Kidney capillary endothelial cell (primary cell): Measurements from ENCODE around the gene EPHA3.

Source experiments
- DNase-seq: peaks from one replicate; pipeline ENCODE4 v3.0.0-alpha.2; 2018; ENCODE audit warnings: low spot score

Gene EPHA3

DNA sequence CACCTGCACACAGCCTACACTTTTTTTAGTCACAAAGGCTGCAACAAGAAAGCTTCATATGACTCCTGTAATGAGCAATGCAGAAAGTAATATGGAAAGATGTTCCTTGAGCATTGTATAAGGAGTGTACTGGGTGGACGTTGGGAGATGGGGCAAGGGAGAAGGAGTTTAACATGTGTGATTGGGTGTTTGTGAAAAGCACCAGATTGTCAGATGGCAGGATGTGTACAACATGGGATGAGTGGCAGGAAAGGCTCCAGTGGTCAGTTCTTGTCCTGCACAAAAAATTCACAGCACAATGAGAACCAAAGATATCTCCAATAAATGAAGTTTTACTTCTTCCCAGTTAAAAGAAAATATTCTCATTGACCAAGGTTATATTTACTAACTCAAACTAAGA lies 255.1 kb downstream of the EPHA3 start:
- no peak for DNase-seq

DNA sequence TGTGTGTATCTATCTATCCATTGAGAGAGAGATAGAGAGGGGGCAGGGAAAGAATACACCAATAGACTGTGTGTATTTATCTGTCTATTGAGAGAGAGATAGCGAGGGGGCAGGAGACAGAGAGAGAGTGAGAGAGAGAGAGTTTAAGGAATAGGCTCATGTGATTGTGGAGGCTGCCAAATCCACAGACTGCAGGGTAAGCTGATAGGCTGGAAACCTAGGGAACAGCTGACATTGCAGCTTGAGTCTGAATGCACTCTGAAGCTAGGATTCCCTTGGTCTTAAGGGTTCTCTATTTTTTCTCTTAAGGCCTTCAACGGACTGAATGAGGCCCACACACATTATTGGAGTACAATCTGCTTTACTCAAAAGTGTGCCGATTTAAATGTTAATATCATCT lies 255.8 kb downstream of the EPHA3 start:
- DNase-seq, result no peak

GRCh38 chr3:89364314-89364713 lies 256.9 kb downstream of the EPHA3 start:
- DNase-seq, result no peak

- DNase-seq, result no peak
Measured at GRCh38 chr3:89367166-89367565, 259.7 kb downstream of the EPHA3 start.

DNA sequence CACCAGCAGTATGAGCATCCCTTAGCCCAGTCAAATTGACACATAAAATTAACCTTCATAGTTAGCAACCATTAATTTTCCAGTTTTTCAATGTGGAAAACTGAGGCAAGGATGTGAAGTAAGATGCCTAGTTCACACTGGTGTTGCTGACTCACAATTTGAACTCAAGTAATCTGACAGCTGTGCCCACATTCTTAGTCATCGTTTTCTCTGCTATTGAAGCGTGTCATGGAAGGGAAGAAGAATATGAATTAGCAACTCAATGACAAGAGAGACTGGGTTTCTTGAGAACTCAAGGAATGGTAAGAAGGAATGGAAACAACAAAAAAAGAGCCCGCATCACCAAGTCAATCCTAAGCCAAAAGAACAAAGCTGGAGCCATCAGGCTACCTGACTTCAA lies 261.4 kb downstream of the EPHA3 start:
- DNase-seq, result no peak

GRCh38 chr3:89372456-89372855 lies 265.0 kb downstream of the EPHA3 start:
- DNase-seq, result no peak

DNA sequence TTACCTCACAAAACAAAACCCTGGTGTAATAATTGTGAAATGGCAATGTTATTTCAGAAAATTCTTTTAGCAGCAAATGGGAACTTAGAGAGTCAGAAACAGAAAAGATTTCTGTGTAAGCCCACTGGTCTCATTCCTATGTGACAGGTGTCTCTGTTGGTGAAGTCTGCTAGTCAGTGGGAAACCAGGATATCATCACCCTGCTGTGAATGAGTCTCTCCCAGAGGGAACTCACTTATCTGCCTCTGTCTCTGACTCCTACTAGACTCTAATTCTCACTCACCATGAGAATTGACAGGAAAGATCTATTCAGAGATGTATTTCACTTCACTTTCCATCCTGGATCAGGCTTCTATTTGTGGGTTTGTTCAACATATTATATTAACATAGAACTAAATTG lies 266.0 kb downstream of the EPHA3 start:
- no peak for DNase-seq

GRCh38 chr3:89375451-89375850 lies 268.0 kb downstream of the EPHA3 start:
- no peak for DNase-seq

DNA sequence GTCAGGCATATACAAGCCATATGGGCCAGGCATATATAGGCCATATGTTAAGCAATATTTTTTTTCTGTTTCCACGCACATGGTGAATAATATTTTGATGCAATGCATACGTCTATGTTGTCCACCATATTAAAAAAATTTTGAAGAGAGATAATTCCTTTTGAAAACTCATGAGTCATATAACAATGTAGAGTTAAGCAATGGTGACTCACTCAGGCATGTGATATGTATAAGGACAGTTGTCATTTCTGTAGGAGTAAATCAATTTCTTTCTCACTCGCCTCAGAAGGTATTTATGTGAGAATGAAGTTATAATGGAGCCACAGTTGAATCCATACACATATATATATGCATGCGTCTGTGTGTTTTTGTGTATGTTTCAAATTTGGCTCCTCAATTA lies 272.6 kb downstream of the EPHA3 start:
- DNase-seq, result peak; percentile 38

GRCh38 chr3:89392991-89393390 lies 285.6 kb downstream of the EPHA3 start:
- DNase-seq, result no peak

DNA sequence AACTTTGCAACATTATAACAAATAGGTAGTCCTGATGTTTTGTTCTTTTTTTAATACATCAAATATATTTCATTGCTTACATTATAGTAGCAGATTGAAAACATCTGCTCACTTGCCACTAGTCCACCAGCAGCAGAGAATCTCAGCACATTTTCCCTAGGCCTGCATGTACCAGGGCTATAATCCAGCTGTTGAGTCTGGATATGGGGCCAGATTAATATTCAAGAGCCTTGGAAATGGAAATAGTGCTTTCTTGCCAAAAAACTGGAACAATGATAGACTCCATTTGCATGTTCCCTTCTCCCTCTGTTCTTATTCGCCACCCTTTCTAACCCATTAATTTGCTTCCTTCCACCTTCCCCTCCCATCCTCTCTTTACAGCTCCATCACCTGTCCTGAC lies 288.0 kb downstream of the EPHA3 start:
- no peak for DNase-seq

DNA sequence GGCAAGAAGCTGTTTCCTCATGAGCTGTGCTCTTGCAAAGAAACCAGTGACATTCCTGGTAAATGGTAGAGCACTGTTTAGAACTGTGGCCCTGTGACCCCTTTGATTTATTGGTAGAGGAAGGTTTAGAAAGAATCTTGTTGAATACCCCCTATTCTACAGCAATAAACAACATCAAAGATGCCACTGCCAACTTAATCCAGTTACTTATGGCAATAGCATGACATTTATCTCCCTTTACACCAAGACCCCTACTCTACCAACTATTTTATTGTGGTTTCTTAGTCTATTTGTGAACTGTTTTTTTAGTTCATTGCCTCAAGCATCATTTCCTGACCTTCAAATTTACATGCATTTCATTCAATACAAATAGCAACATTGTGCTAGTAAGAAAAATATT lies 288.6 kb downstream of the EPHA3 start:
- no peak for DNase-seq

DNA sequence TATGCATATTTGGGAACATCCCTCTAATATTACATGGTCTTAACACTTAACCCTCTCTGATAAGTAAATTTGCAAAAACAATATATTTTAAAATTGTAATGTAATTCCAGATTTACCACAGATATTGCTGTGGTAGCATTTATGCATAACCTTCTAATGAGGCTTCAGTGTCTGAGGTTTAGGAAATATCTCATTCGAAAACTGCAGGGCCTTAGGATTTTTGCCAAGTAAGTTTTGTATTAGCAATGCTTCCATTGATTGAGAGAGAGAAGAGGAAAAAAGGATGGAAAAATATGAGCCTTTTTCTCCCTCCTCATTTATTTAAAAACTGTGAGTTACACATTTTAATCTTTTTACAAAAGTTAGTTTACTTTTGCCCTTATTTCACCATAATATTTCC lies 294.6 kb downstream of the EPHA3 start:
- DNase-seq, result no peak

DNA sequence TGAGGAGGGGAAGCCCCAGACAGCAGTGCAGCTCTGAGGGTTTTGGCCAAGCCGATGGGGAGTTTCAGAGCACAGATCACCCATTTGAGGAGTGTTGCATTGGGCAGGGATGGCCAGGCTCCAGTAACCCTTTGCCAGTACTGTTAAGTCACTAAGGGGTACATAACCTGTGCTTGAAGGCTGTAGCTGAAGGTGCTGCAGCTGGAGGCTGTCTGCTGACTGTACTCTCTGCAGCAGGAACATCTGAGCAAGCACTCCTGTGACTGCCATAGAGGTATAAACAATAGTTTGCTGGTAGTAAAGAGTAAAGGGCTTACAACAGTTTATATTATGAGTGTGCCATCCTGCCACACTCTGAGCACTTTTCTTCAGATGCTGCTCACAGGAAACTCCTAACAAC lies 297.8 kb downstream of the EPHA3 start:
- DNase-seq, result no peak

- DNase-seq, result no peak
Measured at GRCh38 chr3:89405593-89405992, 298.2 kb downstream of the EPHA3 start.

GRCh38 chr3:89411201-89411600 lies 303.8 kb downstream of the EPHA3 start:
- no peak for DNase-seq

- no peak for DNase-seq
Measured at GRCh38 chr3:89414270-89414669, 306.8 kb downstream of the EPHA3 start.

DNA sequence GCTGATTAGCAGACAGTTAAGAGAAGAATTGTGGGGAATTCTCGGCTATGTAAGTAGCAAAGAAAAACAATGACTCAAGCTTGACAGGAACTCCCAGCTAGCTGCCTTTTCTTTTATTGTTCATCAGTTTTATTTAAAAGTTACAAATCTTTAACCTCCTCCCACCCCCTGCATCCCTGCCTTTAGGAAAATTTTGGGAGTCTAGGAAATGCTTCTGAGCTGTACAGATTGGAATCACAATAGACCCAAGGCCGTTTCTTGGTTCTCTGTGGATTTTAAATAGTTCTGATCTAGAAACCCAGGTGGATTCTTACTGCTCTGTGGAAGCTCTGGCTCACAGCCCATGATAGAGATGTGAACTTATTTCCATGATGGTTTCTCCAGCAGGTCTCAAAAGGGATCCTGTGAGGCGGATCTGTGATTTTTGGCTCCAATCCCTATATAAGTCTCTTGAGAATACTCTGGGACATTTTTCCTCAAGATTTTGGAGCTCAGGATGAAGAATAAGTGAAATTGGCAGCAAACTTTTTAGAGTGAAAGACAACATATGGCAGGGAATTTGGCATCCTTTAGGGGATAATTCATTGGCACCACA lies 312.3 kb downstream of the EPHA3 start:
- DNase-seq, result peak; percentile 26

DNA sequence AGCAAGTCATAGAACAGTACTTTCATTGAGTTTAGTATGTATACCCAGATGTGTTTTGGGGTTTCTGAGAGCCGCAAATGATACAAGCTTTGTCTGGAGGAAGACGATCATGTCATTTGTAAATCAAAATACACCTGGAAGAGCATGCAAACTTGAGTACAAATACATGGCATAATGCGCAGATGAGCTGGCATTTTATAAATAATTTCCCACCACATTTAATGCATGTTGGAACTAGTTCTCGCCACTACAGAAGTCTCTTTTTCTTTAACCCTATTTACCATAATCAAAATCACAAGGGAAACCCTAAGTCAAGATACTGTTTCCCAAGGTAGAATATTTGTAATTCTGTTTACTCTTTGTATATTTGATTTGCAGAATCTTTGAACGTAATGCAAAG lies 318.6 kb downstream of the EPHA3 start:
- DNase-seq, result no peak

GRCh38 chr3:89434621-89435380 lies 327.4 kb downstream of the EPHA3 start:
- DNase-seq, result no peak

GRCh38 chr3:89436846-89437245 lies 329.4 kb downstream of the EPHA3 start:
- no peak for DNase-seq

DNA sequence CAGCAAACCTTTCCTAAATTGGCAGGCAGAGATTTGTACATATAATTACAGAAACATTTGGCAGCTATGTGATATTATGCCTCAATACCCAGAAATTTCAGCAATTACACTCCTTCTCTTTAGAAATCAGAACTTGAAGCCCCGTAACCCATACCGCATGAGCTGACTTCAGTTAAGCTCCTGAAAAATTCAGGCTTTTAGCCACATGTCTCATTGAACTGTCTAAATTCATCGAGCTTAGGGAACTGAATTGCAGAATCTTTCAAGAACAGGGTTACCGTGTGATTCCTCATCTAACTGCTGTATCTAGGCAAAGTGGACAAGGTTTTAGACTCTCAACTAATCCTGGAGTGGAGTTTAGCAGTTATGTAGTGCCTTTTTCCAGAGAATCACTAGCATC lies 333.0 kb downstream of the EPHA3 start:
- DNase-seq, result no peak

DNA sequence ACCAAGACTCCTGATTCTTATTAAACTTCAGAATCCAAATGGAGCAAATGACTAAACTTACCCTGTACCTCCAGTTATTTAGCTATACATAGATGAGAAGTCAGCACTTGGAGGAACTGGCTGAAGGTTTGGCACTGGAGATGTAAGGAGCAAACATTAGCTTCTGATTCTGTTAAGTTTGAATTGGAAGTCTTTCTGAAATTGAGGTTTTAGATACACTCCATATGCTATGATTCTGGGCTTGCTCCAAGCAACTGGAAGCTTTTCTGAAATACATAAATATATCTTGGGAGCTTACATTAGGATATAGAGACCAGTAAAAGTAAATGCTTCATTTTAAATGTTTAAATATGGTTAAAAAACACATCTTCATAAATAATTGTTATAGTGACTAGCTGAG lies 333.7 kb downstream of the EPHA3 start:
- DNase-seq, result no peak

DNA sequence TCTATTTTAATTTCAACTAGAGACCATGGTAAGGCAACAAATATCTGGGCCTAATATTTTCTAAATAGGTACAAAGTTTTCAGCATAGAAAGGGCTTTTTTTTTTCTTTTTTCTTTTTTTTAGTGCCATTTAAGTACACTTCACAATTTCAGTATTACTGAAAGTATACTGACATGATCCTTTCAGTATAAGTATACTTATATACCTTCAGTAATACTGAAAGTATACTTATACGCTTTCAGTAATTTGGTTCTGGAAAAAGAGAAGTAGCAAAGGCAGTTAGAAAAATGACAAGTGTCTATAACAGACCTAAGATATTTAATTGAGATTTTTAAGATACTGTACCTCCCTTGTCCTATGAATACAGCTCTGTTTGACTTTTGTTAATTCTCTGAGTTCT lies 339.2 kb downstream of the EPHA3 start:
- no peak for DNase-seq
